ENCODE results near the gene SUCLG2.

DNA sequence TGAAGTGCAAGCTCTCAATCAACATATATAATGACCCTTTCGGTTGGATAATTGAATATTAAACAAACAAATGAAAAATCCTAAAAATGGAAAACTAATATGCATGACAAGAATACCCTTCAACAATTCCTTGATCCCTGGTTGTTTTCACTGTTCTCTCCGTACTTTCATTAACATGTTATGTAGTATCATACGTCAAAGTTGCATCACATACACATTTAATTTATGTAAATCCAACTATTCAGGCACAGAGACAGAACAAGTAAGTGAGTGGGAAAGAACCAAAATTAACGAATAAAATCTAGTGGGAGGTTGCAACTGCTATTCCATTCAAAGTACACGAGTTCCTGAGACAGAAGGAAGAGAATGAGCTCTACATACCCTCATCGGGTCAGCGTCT, 176.0 kb downstream of the SUCLG2 start:
- TF ChIP-seq POLR2A (IDR thresholded peaks at IDR 0.05) (no peak), CTCF (IDR thresholded peaks at IDR 0.05) (no peak)
